Measurements from ENCODE around the gene CRYL1.

Gene CRYL1

DNA sequence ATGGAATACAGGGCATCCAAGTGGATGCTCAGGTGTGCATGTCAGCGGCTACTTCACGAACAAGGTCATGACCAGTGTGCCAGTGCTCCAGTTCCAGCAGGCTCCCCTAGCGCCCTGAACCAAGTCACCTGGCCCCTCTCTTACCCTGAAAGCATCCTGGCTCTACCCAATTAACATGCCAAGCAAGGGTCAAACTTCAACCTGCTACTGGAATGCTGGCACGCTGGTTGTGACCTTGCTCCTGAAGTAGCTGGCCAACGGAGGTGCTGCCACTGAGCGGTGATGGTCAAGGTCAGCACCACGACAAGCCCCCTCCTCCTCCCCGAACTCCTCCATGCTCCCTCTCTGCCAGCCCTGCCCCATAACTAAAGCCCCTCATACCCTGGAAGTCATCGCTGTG, 96.0 kb downstream of the CRYL1 start:
- H3K4me2 ChIP-seq (ENCODE audit: low read length) = no peak overlapping the region
- H3K27ac ChIP-seq (ENCODE audit: low read depth, low read length) = no peak overlapping the region

DNA sequence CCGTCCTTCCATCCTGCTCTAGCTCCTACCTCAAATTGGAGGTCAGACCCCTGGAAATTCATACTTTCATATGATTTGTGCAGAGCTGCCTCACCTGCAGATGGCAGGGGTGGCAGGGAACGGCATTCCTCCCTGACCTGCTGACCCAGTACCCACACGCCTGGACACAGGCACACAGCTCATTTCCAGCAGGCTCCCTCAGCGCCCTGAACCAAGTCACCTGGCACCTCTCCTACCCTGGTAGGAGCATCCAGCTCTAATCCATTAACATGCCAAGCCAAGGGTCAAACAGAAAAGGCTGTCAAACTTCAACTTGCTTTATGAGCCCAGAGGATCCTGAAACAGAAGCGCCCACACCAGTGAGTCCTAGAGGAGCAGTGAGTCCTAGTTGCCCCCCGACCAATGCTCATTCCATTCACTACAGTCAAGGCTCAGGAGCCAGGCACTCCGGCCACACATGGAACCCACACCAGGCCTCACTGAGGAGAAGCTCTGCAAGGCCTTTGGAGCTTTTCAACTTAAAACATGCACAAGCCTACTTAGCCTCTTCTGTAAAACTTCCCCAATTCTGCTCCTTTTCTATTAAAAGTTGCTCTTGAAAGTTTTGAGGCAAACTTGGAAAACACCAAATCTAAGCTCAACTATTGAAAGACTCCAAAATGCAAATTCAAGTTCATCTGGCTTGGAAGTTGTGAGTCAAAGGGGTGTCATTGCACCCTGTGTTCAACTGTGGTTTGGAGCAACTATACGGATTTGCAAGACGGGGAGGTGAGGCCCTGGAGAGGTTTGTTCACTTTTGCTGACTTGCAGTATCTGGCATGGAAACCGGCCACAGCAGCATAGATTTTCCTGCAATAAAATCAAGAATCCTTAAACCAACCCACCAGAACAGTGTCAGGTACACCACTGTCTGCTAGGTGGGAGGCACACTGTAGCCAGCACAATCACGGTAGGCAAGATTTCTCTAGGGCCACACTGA, 96.7 kb downstream of the CRYL1 start:
- Histone ChIP-seq H3K36me3 (ENCODE audit: control insufficient read depth, low read length) (no peaks in the 10 kb centered on the region), H3K27me3 (ENCODE audit: control insufficient read depth, low read length) (no peaks in the 10 kb centered on the region), H3K27ac (ENCODE audit: low read depth, low read length) (no peak overlapping the region), H3K4me2 (ENCODE audit: low read length) (no peak overlapping the region), H3K9me3 (ENCODE audit: control insufficient read depth, insufficient read depth, low read length) (no peaks in the 10 kb centered on the region), H3K9me2 (replicated peaks; ENCODE audit: control insufficient read depth, low read length) (no peaks in the 10 kb centered on the region), H3K4me1 (ENCODE audit: control insufficient read depth, low read length) (peaks cover 11% of the 10 kb centered on the region), H3F3A (ENCODE audit: control insufficient read depth, insufficient read depth) (no peaks in the 10 kb centered on the region), H4K20me1 (ENCODE audit: control insufficient read depth, insufficient read depth, low read depth, low read length) (no peaks in the 10 kb centered on the region), H3K4me3 (ENCODE audit: low read length) (no peak overlapping the region), H3K79me2 (ENCODE audit: control insufficient read depth, low read length) (no peaks in the 10 kb centered on the region)
- TF ChIP-seq, protein P1, sequence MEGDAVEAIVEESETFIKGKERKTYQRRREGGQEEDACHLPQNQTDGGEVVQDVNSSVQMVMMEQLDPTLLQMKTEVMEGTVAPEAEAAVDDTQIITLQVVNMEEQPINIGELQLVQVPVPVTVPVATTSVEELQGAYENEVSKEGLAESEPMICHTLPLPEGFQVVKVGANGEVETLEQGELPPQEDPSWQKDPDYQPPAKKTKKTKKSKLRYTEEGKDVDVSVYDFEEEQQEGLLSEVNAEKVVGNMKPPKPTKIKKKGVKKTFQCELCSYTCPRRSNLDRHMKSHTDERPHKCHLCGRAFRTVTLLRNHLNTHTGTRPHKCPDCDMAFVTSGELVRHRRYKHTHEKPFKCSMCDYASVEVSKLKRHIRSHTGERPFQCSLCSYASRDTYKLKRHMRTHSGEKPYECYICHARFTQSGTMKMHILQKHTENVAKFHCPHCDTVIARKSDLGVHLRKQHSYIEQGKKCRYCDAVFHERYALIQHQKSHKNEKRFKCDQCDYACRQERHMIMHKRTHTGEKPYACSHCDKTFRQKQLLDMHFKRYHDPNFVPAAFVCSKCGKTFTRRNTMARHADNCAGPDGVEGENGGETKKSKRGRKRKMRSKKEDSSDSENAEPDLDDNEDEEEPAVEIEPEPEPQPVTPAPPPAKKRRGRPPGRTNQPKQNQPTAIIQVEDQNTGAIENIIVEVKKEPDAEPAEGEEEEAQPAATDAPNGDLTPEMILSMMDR (IDR thresholded peaks at IDR 0.05; ENCODE audit: low read depth, low read length, poor library complexity, severe bottlenecking) = no peak
- TF ChIP-seq EZH2phosphoT487 (IDR thresholded peaks at IDR 0.05; ENCODE audit: borderline replicate concordance, low read length) = no peak

More for the DNA sequence above, 96.0 kb downstream of the CRYL1 start:
- H3K4me1 ChIP-seq (ENCODE audit: control insufficient read depth, low read length) = peaks cover 11% of the 10 kb centered on the region
- TF ChIP-seq EZH2phosphoT487 (IDR thresholded peaks at IDR 0.05; ENCODE audit: borderline replicate concordance, low read length) = no peak
- TF ChIP-seq, protein P1 (IDR thresholded peaks at IDR 0.05; ENCODE audit: low read depth, low read length, poor library complexity, severe bottlenecking) = no peak
- H3K4me3 ChIP-seq (ENCODE audit: low read length) = no peak overlapping the region
- H3K27me3 ChIP-seq (ENCODE audit: control insufficient read depth, low read length) = no peaks in the 10 kb centered on the region
- H3K9me3 ChIP-seq (ENCODE audit: control insufficient read depth, insufficient read depth, low read length) = no peaks in the 10 kb centered on the region
- no peaks in the 10 kb centered on the region for H3K36me3 ChIP-seq (ENCODE audit: control insufficient read depth, low read length)
- no peaks in the 10 kb centered on the region for H3K9me2 ChIP-seq (replicated peaks; ENCODE audit: control insufficient read depth, low read length)
- no peaks in the 10 kb centered on the region for H3F3A ChIP-seq (ENCODE audit: control insufficient read depth, insufficient read depth)
- H4K20me1 ChIP-seq (ENCODE audit: control insufficient read depth, insufficient read depth, low read depth, low read length) = no peaks in the 10 kb centered on the region
- H3K79me2 ChIP-seq (ENCODE audit: control insufficient read depth, low read length) = no peaks in the 10 kb centered on the region

DNA sequence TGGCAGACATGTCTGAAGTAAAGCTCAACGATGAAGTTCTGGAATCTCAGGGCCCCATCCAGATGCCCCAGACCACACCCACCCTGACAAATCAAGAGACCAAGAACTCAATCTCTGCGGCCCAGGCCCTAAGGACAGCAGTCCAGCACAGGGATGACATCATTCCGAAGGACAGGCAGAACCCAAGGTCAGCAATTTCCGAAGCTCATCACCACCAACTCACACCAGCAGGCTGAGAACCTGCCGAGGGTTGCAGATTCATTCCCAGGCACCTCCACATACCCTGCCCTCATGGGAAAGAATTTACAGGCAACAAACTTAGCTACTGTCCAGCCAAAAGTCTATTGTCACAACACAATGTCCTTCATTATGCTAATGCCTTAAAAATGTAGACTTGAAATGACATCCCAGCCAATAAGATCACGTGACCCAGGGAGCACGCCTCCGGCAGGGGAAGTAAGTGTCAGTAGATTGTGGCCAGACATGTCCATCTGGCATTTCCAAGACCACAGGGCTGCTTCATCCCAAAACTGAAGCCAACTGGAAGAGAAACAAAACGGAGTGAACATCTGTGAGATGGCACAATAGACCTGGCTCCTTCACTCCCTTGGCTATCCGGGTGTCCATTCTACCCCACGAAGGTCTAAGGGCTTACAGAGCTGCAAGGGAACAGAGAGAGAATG, 98.8 kb downstream of the CRYL1 start:
- Histone ChIP-seq H3K9me2 (replicated peaks; ENCODE audit: control insufficient read depth, low read length) (no peaks in the 10 kb centered on the region), H3K4me1 (ENCODE audit: control insufficient read depth, low read length) (peaks cover 11% of the 10 kb centered on the region), H3K27ac (ENCODE audit: low read depth, low read length) (no peak overlapping the region), H4K20me1 (ENCODE audit: control insufficient read depth, insufficient read depth, low read depth, low read length) (no peaks in the 10 kb centered on the region), H3K79me2 (ENCODE audit: control insufficient read depth, low read length) (no peaks in the 10 kb centered on the region), H3F3A (ENCODE audit: control insufficient read depth, insufficient read depth) (no peaks in the 10 kb centered on the region), H3K4me2 (ENCODE audit: low read length) (no peak overlapping the region), H3K36me3 (ENCODE audit: control insufficient read depth, low read length) (no peaks in the 10 kb centered on the region), H3K27me3 (ENCODE audit: control insufficient read depth, low read length) (no peaks in the 10 kb centered on the region), H3K4me3 (ENCODE audit: low read length) (no peak overlapping the region), H3K9me3 (ENCODE audit: control insufficient read depth, insufficient read depth, low read length) (no peaks in the 10 kb centered on the region)
- TF ChIP-seq, protein P1 (IDR thresholded peaks at IDR 0.05; ENCODE audit: low read depth, low read length, poor library complexity, severe bottlenecking) = no peak
- TF ChIP-seq EZH2phosphoT487 (IDR thresholded peaks at IDR 0.05; ENCODE audit: borderline replicate concordance, low read length) = no peak
